ENCODE measurements around the gene CSRP2.

CSRP2 gene

DNA sequence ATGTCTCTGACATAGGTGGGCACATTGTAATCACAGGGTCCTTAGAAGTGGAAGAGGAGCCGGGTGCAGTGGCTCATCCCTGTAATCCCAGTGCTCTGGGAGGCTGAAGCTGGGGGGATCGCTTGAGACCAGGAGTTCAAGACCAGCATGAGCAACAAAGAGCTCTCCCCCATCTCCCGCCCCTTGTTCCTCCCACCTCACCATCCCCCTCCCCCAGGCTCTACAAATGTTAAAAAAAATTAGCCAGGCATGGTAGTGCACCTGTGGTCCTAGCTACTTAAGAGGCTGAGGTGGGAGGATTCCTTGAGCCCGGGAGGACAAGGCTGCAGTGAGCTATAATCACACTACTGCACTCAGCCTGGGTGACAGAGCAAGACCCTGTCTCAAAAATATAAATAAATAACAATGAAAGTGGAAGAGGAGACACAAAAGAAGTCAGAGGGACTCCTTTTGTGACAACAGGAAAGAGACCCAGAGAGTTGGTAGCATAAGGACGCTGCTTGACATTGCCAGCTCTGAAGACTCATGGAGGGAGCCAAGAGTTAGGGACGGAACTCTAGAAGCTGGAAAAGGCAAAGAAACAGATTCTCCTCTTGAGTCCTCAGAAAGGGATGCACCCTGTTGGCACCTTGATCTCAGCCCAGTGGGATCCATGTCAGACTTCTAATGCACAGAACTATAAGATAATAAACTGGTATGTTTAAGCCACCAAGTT, 29.6 kb upstream of the CSRP2 start:
- no peak overlapping the region for H3K27ac ChIP-seq (ENCODE audit: low read depth, low read length, poor library complexity, severe bottlenecking)
- TF ChIP-seq, protein P1, sequence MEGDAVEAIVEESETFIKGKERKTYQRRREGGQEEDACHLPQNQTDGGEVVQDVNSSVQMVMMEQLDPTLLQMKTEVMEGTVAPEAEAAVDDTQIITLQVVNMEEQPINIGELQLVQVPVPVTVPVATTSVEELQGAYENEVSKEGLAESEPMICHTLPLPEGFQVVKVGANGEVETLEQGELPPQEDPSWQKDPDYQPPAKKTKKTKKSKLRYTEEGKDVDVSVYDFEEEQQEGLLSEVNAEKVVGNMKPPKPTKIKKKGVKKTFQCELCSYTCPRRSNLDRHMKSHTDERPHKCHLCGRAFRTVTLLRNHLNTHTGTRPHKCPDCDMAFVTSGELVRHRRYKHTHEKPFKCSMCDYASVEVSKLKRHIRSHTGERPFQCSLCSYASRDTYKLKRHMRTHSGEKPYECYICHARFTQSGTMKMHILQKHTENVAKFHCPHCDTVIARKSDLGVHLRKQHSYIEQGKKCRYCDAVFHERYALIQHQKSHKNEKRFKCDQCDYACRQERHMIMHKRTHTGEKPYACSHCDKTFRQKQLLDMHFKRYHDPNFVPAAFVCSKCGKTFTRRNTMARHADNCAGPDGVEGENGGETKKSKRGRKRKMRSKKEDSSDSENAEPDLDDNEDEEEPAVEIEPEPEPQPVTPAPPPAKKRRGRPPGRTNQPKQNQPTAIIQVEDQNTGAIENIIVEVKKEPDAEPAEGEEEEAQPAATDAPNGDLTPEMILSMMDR (IDR thresholded peaks at IDR 0.05; ENCODE audit: low read length), result no peak
- TF ChIP-seq EZH2 (IDR thresholded peaks at IDR 0.05; ENCODE audit: borderline replicate concordance, low read length), result no peak
- no peaks in the 10 kb centered on the region for H3K79me2 ChIP-seq (ENCODE audit: insufficient read depth, low read length)
- H3K4me2 ChIP-seq (ENCODE audit: low read length), result no peak overlapping the region
- no peak overlapping the region for H3K9ac ChIP-seq (ENCODE audit: low read length)
- H4K20me1 ChIP-seq (ENCODE audit: insufficient read depth, low read length), result no peaks in the 10 kb centered on the region
- H3K9me3 ChIP-seq (ENCODE audit: low read length), result no peaks in the 10 kb centered on the region
- no peaks in the 10 kb centered on the region for H3K36me3 ChIP-seq (ENCODE audit: insufficient read depth, low read length)
- H3K27me3 ChIP-seq (ENCODE audit: insufficient read depth, low read length), result no peaks in the 10 kb centered on the region
- no peak overlapping the region for H2AFZ ChIP-seq (ENCODE audit: low read length)
- H3K4me1 ChIP-seq (ENCODE audit: insufficient read depth, low read length, severe bottlenecking), result no peaks in the 10 kb centered on the region
- no peaks in the 10 kb centered on the region for H3K9me2 ChIP-seq (ENCODE audit: low read depth, low read length)
- no peak overlapping the region for H3K4me3 ChIP-seq (ENCODE audit: low read depth, low read length, poor library complexity, severe bottlenecking)
- no peaks in the 10 kb centered on the region for H3F3A ChIP-seq (ENCODE audit: insufficient read depth, low read length)

DNA sequence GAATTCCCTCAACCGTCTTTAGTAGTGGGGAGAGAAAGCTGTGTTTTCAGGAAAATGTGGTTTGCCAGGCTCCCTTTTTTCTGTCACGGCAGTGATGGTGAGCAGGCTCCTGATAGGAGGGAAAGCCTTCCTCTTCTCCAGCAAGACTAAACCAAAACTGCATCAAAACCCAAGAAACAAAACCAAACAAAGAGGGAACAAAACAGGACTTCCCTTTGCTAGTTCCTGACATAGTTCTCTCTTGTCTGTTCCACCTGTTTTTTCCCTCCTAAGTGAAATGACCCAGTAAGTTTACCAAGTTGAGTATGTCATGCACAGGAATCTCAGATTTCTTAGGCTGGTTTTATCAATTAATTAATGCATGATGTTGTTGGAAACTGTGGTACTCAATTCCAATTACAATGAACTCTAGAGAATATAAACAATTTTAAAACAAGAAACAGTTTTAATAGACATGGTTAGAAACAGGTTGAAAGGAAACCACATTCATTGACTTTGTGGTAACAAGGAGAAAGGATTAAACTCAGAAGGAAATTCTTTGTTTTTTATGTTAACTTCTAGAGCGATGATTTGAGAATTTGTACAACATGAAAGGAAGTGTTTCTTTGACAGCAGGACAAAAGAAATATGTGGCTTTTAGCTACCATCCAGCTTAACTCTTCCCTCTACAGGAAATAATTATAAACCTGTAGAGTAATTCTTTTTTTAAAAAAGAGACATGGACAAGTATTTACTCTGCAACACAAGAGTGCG, 23.0 kb upstream of the CSRP2 start:
- no peaks in the 10 kb centered on the region for H3K9me2 ChIP-seq (ENCODE audit: low read depth, low read length)
- TF ChIP-seq, protein P1 (IDR thresholded peaks at IDR 0.05; ENCODE audit: low read length), result no peak
- no peak for TF ChIP-seq EZH2 (IDR thresholded peaks at IDR 0.05; ENCODE audit: borderline replicate concordance, low read length)
- no peaks in the 10 kb centered on the region for H3K9me3 ChIP-seq (ENCODE audit: low read length)
- H2AFZ ChIP-seq (ENCODE audit: low read length), result no peak overlapping the region
- no peaks in the 10 kb centered on the region for H4K20me1 ChIP-seq (ENCODE audit: insufficient read depth, low read length)
- H3K27me3 ChIP-seq (ENCODE audit: insufficient read depth, low read length), result no peaks in the 10 kb centered on the region
- no peaks in the 10 kb centered on the region for H3K4me1 ChIP-seq (ENCODE audit: insufficient read depth, low read length, severe bottlenecking)
- H3F3A ChIP-seq (ENCODE audit: insufficient read depth, low read length), result no peaks in the 10 kb centered on the region
- H3K27ac ChIP-seq (ENCODE audit: low read depth, low read length, poor library complexity, severe bottlenecking), result no peak overlapping the region
- no peak overlapping the region for H3K4me3 ChIP-seq (ENCODE audit: low read depth, low read length, poor library complexity, severe bottlenecking)
- H3K36me3 ChIP-seq (ENCODE audit: insufficient read depth, low read length), result no peaks in the 10 kb centered on the region
- H3K9ac ChIP-seq (ENCODE audit: low read length), result no peak overlapping the region
- no peaks in the 10 kb centered on the region for H3K79me2 ChIP-seq (ENCODE audit: insufficient read depth, low read length)
- no peak overlapping the region for H3K4me2 ChIP-seq (ENCODE audit: low read length)

DNA sequence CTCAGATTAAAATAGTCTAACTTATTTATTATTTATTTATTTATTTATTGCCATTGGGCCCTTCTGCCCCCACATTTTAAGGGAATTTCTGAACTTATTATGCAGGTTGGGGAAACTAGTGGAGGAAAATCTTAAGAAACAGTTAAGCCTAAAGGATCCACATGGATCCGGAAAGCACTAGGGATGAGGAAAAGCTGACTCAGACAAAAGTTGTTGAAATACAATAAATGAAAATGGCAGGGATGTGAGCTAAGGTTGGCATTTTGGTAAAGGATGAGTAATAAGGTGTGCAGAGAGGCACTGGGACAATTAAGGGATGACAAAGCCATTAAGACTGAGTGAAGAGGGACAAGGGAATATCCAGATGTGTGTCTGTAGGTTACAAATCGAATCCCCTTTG, 20.7 kb upstream of the CSRP2 start:
- TF ChIP-seq, protein P1 (IDR thresholded peaks at IDR 0.05; ENCODE audit: low read length), result no peak
- TF ChIP-seq EZH2 (IDR thresholded peaks at IDR 0.05; ENCODE audit: borderline replicate concordance, low read length), result no peak
- Histone ChIP-seq H3K9me3 (ENCODE audit: low read length) (no peaks in the 10 kb centered on the region), H3F3A (ENCODE audit: insufficient read depth, low read length) (no peaks in the 10 kb centered on the region), H3K9ac (ENCODE audit: low read length) (no peak overlapping the region), H3K79me2 (ENCODE audit: insufficient read depth, low read length) (no peaks in the 10 kb centered on the region), H3K4me2 (ENCODE audit: low read length) (no peak overlapping the region), H3K27me3 (ENCODE audit: insufficient read depth, low read length) (no peaks in the 10 kb centered on the region), H2AFZ (ENCODE audit: low read length) (no peak overlapping the region), H3K4me1 (ENCODE audit: insufficient read depth, low read length, severe bottlenecking) (no peaks in the 10 kb centered on the region), H4K20me1 (ENCODE audit: insufficient read depth, low read length) (no peaks in the 10 kb centered on the region), H3K36me3 (ENCODE audit: insufficient read depth, low read length) (no peaks in the 10 kb centered on the region), H3K4me3 (ENCODE audit: low read depth, low read length, poor library complexity, severe bottlenecking) (no peak overlapping the region), H3K9me2 (ENCODE audit: low read depth, low read length) (no peaks in the 10 kb centered on the region), H3K27ac (ENCODE audit: low read depth, low read length, poor library complexity, severe bottlenecking) (no peak overlapping the region)

All from OCI-LY1 (cell line).